Measurements from ENCODE around the gene ZDHHC14. TPM values are rescaled to one million over a fixed set of nuclear protein-coding genes. Genes with fewer than 3 reads are reported as not detected.

ZDHHC14 gene
- total and polyA plus RNA-seq, 2 of the 8 experiments (the other 6 are each of a cell fraction or from before 2014, with no cell fraction given): 2.9 to 5.3 TPM

DNA sequence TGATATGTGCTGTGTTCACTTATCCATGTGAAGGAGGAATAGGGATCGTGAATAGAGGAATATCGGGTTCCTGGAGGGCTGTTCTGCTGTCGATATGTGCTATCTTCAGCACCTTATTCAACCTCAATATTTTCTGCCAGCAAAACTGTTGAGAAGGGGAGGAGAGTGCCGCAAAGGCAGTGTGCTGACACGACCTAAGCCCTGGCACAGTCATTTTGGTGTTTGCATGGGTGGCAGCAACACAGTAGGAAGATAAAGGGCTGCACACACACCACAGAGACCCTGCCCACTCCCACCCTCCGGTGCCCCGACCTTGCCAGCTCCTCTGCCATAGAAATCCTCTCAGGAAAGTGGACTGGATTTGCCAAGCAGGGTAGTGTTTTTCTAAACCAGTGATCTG lies 47.0 kb downstream of the ZDHHC14 start:
- Histone ChIP-seq H3K23ac (ENCODE audit: insufficient read length) (no peak overlapping the region), H2BK5ac (ENCODE audit: low read depth, low read length) (no peak overlapping the region), H4K8ac (ENCODE audit: extremely low read depth, insufficient read depth, low read length) (no peak overlapping the region), H2BK120ac (replicated peaks; ENCODE audit: low read depth, low read length) (no peak overlapping the region), H2BK20ac (ENCODE audit: low read length) (no peak overlapping the region), H3K23me2 (ENCODE audit: low read depth, low read length) (no peaks in the 10 kb centered on the region; the same call in 1 of the 2 replicates), H2BK12ac (ENCODE audit: low read depth, low read length) (no peak overlapping the region), H3K9ac (replicated peaks in 1 of 4; ENCODE audit: extremely low read depth in 1 of 4, low read depth in 3 of 4, low read length in 3 of 4) (no peak overlapping the region), H3K4ac (replicated peaks; ENCODE audit: insufficient read length, low read depth, low read length) (no peak overlapping the region), H3K36me3 (ENCODE audit: control insufficient read depth in 2 of 4, insufficient read depth in 4 of 4, low read length in 3 of 4) (no peaks in the 10 kb centered on the region), H3K56ac (replicated peaks; ENCODE audit: insufficient read length, low read depth, low read length) (no peak overlapping the region), H3K4me1 (replicated peaks in 1 of 4; ENCODE audit: control insufficient read depth in 3 of 4, insufficient read depth in 4 of 4, low read length in 3 of 4) (peaks cover 2 to 12% (median 7%) of the 10 kb centered on the region in 4 experiments; a peak in 6 of 7 replicates), H4K91ac (replicated peaks; ENCODE audit: insufficient read length, low read length) (no peak overlapping the region), H3K27me3 (replicated peaks in 1 of 4; ENCODE audit: control insufficient read depth in 3 of 4, extremely low read depth in 1 of 4, insufficient read depth in 3 of 4, low read length in 3 of 4) (no peaks in the 10 kb centered on the region), H3K79me1 (ENCODE audit: low read depth, low read length) (no peaks in the 10 kb centered on the region; the same call in 1 of the 2 replicates), H4K5ac (ENCODE audit: insufficient read length, low read depth, low read length) (no peak overlapping the region), H3K9me3 (ENCODE audit: insufficient read depth in 2 of 2, low read depth in 1 of 2, low read length in 1 of 2) (no peaks in the 10 kb centered on the region), H3K4me2 (ENCODE audit: insufficient read depth in 1 of 2, low read depth in 2 of 2, low read length in 2 of 2) (no peak overlapping the region), H3K14ac (ENCODE audit: insufficient read length) (no peak overlapping the region), H3K4me3 (ENCODE audit: extremely low read depth in 1 of 4, insufficient read depth in 2 of 4, low read depth in 3 of 4, low read length in 4 of 4) (no peak overlapping the region), H3K79me2 (ENCODE audit: control insufficient read depth in 1 of 2, insufficient read depth in 2 of 2, low read length in 2 of 2) (no peaks in the 10 kb centered on the region), H4K20me1 (replicated peaks in 1 of 2; ENCODE audit: control insufficient read depth in 1 of 2, insufficient read depth in 2 of 2, low read length in 2 of 2) (no peaks in the 10 kb centered on the region), H2AFZ (ENCODE audit: low read length) (no peak overlapping the region), H3K18ac (ENCODE audit: extremely low read depth, low read length) (no peak overlapping the region), H2BK15ac (ENCODE audit: low read length) (no peak overlapping the region), H2AK5ac (ENCODE audit: low read depth, low read length) (no peak overlapping the region), H3K27ac (ENCODE audit: low read depth, low read length) (no peak overlapping the region)
- ChIA-PET POLR2A (ENCODE audit: partially characterized antibody) (no interaction called here), CTCF (ENCODE audit: partially characterized antibody) (interaction anchor here (1.2 kb wide), 1 partner anchor 56 kb away, joined by 4 read pairs; no protein-coding TSS in a partner anchor)
- WGBS, 2 experiments (ENCODE audit: extremely low coverage in 1 of 2, insufficient coverage in 1 of 2, insufficient read length in 1 of 2, insufficient replicate concordance in 2 of 2, low coverage in 1 of 2, low lambda C conversion rate in 2 of 2, missing lambda C conversion rate in 1 of 2): 81% methylated on average over 7 of the region's 7 CpGs; no CpG with 5 or more reads in 1 of the 2 experiments
- FAIRE-seq (no peak), DNase-seq (ENCODE audit: low read depth in 1 of 2, low spot score in 2 of 2) (no peak)
- TF ChIP-seq KDM1A (IDR thresholded peaks at IDR 0.05; ENCODE audit: borderline replicate concordance, low read length) (no peak), SIN3A (conservative IDR thresholded peaks at IDR 0.05 in 1 of 2, IDR thresholded peaks at IDR 0.05 in 1 of 2; ENCODE audit: low read depth in 1 of 2, low read length in 2 of 2) (no peak), TAF7 (optimal IDR thresholded peaks at IDR 0.05; ENCODE audit: borderline replicate concordance, low read depth, low read length) (no peak), SP1 (IDR thresholded peaks at IDR 0.05; ENCODE audit: low read depth, low read length) (no peak), POLR2A (IDR thresholded peaks at IDR 0.05; ENCODE audit: control extremely low read depth in 1 of 2, low read depth in 2 of 2, low read length in 2 of 2) (no peak), SAP30 (IDR thresholded peaks at IDR 0.05; ENCODE audit: insufficient read depth, insufficient replicate concordance, low read length) (no peak), SP2 (IDR thresholded peaks at IDR 0.05; ENCODE audit: low read length) (no peak), CHD2 (IDR thresholded peaks at IDR 0.05; ENCODE audit: low read length) (no peak), RNF2 (IDR thresholded peaks at IDR 0.05; ENCODE audit: borderline replicate concordance, low read depth, low read length, missing control alignments, poor library complexity, severe bottlenecking) (no peak), EP300 (IDR thresholded peaks at IDR 0.05; ENCODE audit: borderline replicate concordance in 1 of 2, low read depth in 2 of 2, low read length in 2 of 2) (no peak), SIRT6 (IDR thresholded peaks at IDR 0.05; ENCODE audit: low read length) (no peak)
- TF ChIP-seq, protein P1, sequence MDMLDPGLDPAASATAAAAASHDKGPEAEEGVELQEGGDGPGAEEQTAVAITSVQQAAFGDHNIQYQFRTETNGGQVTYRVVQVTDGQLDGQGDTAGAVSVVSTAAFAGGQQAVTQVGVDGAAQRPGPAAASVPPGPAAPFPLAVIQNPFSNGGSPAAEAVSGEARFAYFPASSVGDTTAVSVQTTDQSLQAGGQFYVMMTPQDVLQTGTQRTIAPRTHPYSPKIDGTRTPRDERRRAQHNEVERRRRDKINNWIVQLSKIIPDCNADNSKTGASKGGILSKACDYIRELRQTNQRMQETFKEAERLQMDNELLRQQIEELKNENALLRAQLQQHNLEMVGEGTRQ (IDR thresholded peaks at IDR 0.05; ENCODE audit: low read length): no peak
